ENCODE measurements around the gene AASS. TPM values are rescaled to one million over a fixed set of nuclear protein-coding genes. Genes with fewer than 3 reads are reported as not detected.

AASS gene
- total RNA-seq, 3 donors from 2014 or later (not counting 1 experiment from before 2014, with no cell fraction given) = 1.6 to 2.4 (median 1.6) TPM

- no peaks in the 10 kb centered on the region for H3K4me1 ChIP-seq (ENCODE audit: control insufficient read depth, insufficient read depth, low read length)
- H3K36me3 Mint-ChIP-seq = no peaks in the 10 kb centered on the region
- intact Hi-C loops (cut with micrococcal nuclease) = no loop called here
- H3K27me3 ChIP-seq (ENCODE audit: control insufficient read depth, insufficient read depth, low read length) = no peaks in the 10 kb centered on the region
- H3K27ac Mint-ChIP-seq = no peak overlapping the region
- no peaks in the 10 kb centered on the region for H3K36me3 ChIP-seq (ENCODE audit: control insufficient read depth, insufficient read depth, low read length)
- ATAC-seq = no peak
- TF ChIP-seq, protein P1, sequence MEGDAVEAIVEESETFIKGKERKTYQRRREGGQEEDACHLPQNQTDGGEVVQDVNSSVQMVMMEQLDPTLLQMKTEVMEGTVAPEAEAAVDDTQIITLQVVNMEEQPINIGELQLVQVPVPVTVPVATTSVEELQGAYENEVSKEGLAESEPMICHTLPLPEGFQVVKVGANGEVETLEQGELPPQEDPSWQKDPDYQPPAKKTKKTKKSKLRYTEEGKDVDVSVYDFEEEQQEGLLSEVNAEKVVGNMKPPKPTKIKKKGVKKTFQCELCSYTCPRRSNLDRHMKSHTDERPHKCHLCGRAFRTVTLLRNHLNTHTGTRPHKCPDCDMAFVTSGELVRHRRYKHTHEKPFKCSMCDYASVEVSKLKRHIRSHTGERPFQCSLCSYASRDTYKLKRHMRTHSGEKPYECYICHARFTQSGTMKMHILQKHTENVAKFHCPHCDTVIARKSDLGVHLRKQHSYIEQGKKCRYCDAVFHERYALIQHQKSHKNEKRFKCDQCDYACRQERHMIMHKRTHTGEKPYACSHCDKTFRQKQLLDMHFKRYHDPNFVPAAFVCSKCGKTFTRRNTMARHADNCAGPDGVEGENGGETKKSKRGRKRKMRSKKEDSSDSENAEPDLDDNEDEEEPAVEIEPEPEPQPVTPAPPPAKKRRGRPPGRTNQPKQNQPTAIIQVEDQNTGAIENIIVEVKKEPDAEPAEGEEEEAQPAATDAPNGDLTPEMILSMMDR (IDR thresholded peaks at IDR 0.05) = no peak
- H3K27me3 Mint-ChIP-seq (ENCODE audit: low read depth in 2 of 2) = peaks cover 0 to 3% of the 10 kb centered on the region in 2 donors
- H3K27ac ChIP-seq (ENCODE audit: low read length) = no peak overlapping the region
- H3K9me3 Mint-ChIP-seq = no peaks in the 10 kb centered on the region
- no peak overlapping the region for H3K4me3 ChIP-seq (ENCODE audit: low read length)
- no peaks in the 10 kb centered on the region for H3K9me3 ChIP-seq (ENCODE audit: control insufficient read depth, insufficient read depth, low read length)
- H3K4me1 Mint-ChIP-seq = no peaks in the 10 kb centered on the region
- no peak overlapping the region for H3K4me3 Mint-ChIP-seq
- DNase-seq = no peak
- WGBS (ENCODE audit: insufficient coverage) = 15% methylated on average over 3 of the region's 3 CpGs
Measured at GRCh38 chr7:122161628-122162027, 17.6 kb upstream of the AASS start.

- 66% methylated on average over 2 of the region's 2 CpGs for WGBS (ENCODE audit: insufficient coverage)
- intact Hi-C loops (cut with micrococcal nuclease) = no loop called here
- DNase-seq = no peak
- Histone ChIP-seq H3K4me1 (ENCODE audit: control insufficient read depth, insufficient read depth, low read length) (no peaks in the 10 kb centered on the region), H3K9me3 (ENCODE audit: control insufficient read depth, insufficient read depth, low read length) (no peaks in the 10 kb centered on the region), H3K36me3 (ENCODE audit: control insufficient read depth, insufficient read depth, low read length) (no peaks in the 10 kb centered on the region), H3K4me3 (ENCODE audit: low read length) (no peak overlapping the region), H3K27ac (ENCODE audit: low read length) (no peak overlapping the region), H3K27me3 (ENCODE audit: control insufficient read depth, insufficient read depth, low read length) (no peaks in the 10 kb centered on the region)
- Mint-ChIP-seq H3K4me1 (no peaks in the 10 kb centered on the region), H3K36me3 (no peaks in the 10 kb centered on the region), H3K9me3 (peaks cover 0 to 4% of the 10 kb centered on the region in 2 donors), H3K4me3 (no peak overlapping the region), H3K27ac (no peak overlapping the region), H3K27me3 (ENCODE audit: low read depth in 2 of 2) (peaks cover 0 to 9% of the 10 kb centered on the region in 2 donors)
- TF ChIP-seq, protein P1 (IDR thresholded peaks at IDR 0.05) = no peak
- no peak for ATAC-seq
Measured at GRCh38 chr7:122155566-122155965, 11.5 kb upstream of the AASS start.

GRCh38 chr7:122148878-122149277, 4.8 kb upstream of the AASS start:
- Histone ChIP-seq H3K9me3 (ENCODE audit: control insufficient read depth, insufficient read depth, low read length) (no peaks in the 10 kb centered on the region), H3K36me3 (ENCODE audit: control insufficient read depth, insufficient read depth, low read length) (no peaks in the 10 kb centered on the region), H3K4me3 (ENCODE audit: low read length) (no peak overlapping the region), H3K27ac (ENCODE audit: low read length) (no peak overlapping the region), H3K4me1 (ENCODE audit: control insufficient read depth, insufficient read depth, low read length) (peaks cover 6% of the 10 kb centered on the region), H3K27me3 (ENCODE audit: control insufficient read depth, insufficient read depth, low read length) (no peaks in the 10 kb centered on the region)
- H3K4me1 Mint-ChIP-seq = peaks cover 8 to 10% of the 10 kb centered on the region in 2 donors
- WGBS (ENCODE audit: insufficient coverage) = no CpG with 5 or more reads among the region's 2 CpGs
- H3K27ac Mint-ChIP-seq = no peak overlapping the region
- H3K4me3 Mint-ChIP-seq = no peak overlapping the region
- ATAC-seq (no peak), DNase-seq (no peak)
- H3K9me3 Mint-ChIP-seq = no peaks in the 10 kb centered on the region
- TF ChIP-seq, protein P1 (IDR thresholded peaks at IDR 0.05) = no peak
- H3K36me3 Mint-ChIP-seq = no peaks in the 10 kb centered on the region
- H3K27me3 Mint-ChIP-seq (ENCODE audit: low read depth in 2 of 2) = peaks cover 6 to 7% of the 10 kb centered on the region in 2 donors
- intact Hi-C loops (cut with micrococcal nuclease) = loop anchor here (10.0 kb wide), 1 partner anchor 1564 kb away; no protein-coding TSS in a partner anchor

DNA sequence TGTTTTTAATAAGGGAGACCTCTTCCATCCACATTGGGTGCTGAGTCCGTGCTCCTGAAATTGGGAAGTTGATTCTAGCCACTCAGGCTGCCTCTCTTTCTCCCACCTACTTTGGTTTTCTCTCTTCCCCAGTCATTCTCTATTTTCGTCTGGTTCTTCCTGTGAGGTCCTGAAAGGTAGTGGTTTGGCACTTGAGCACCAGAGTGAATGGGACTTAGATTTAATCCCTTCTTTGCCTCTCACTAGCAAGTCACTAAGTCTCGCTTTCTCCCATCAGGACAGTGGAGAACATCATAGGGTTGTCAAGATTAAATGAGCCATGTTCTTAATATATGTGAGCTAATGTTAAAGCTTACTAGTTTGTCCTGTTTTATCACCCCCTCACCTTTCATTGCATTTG, 4.0 kb upstream of the AASS start:
- Mint-ChIP-seq H3K27ac (no peak overlapping the region), H3K27me3 (ENCODE audit: low read depth in 2 of 2) (peaks cover 6 to 9% of the 10 kb centered on the region in 2 donors), H3K4me3 (no peak overlapping the region), H3K9me3 (no peaks in the 10 kb centered on the region), H3K36me3 (no peaks in the 10 kb centered on the region), H3K4me1 (peaks cover 16 to 18% of the 10 kb centered on the region in 2 donors)
- 77% methylated on average over 3 of the region's 3 CpGs for WGBS (ENCODE audit: insufficient coverage)
- DNase-seq = no peak
- H3K36me3 ChIP-seq (ENCODE audit: control insufficient read depth, insufficient read depth, low read length) = no peaks in the 10 kb centered on the region
- no peaks in the 10 kb centered on the region for H3K9me3 ChIP-seq (ENCODE audit: control insufficient read depth, insufficient read depth, low read length)
- H3K27me3 ChIP-seq (ENCODE audit: control insufficient read depth, insufficient read depth, low read length) = peaks cover 2% of the 10 kb centered on the region
- intact Hi-C loops (cut with micrococcal nuclease) = loop anchor here (10.0 kb wide), 1 partner anchor 1563 kb away; no protein-coding TSS in a partner anchor
- TF ChIP-seq, protein P1 (IDR thresholded peaks at IDR 0.05) = no peak
- ATAC-seq = no peak
- H3K27ac ChIP-seq (ENCODE audit: low read length) = no peak overlapping the region
- peaks cover 11% of the 10 kb centered on the region for H3K4me1 ChIP-seq (ENCODE audit: control insufficient read depth, insufficient read depth, low read length)
- H3K4me3 ChIP-seq (ENCODE audit: low read length) = no peak overlapping the region
